Measurements from ENCODE around the gene PRKG1.
"Not testable (repeated sequence)": the region's sequence is repeated elsewhere in the genome, so short reads cannot be mapped to it uniquely, and the experiment has no call there.

Gene PRKG1

DNA sequence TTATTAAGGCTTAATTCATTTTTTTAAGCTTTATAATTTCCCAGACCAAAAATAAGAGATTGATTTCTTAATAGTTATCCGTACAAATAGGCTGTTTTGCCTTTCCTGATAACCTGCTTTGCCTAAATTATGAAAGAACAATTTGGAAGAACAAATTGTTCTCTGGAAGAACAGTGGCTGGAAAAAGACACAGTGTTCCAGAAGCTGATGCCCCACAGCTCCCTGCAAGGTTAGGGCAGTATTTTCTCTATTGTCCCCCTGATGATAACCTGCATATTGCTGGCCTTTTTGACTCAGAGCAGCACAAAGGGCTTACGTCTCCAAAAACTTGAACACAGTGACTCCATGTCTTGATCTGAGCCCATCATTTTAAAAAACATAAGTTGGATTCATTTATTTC lies 473.7 kb downstream of the PRKG1 start:
- DNase-seq = no peak

DNA sequence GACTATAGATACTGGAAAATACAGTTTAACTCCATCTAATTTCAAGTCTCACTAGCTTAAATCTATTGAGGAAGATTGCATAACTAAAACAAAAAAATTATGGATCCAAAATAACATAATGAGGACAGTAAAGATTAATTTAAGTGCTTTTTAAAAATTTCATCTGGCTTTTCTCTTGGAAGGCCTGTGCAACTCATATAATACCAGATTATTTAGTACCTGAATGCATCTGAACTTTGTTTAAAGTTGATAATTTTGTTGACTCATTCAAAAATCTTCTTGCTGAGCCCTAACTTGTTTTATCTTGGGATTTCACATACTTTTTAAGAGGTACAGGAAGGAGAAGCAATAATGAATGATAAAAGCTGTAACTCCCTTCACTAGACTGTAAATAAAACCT lies 478.6 kb downstream of the PRKG1 start:
- DNase-seq = no peak

DNA sequence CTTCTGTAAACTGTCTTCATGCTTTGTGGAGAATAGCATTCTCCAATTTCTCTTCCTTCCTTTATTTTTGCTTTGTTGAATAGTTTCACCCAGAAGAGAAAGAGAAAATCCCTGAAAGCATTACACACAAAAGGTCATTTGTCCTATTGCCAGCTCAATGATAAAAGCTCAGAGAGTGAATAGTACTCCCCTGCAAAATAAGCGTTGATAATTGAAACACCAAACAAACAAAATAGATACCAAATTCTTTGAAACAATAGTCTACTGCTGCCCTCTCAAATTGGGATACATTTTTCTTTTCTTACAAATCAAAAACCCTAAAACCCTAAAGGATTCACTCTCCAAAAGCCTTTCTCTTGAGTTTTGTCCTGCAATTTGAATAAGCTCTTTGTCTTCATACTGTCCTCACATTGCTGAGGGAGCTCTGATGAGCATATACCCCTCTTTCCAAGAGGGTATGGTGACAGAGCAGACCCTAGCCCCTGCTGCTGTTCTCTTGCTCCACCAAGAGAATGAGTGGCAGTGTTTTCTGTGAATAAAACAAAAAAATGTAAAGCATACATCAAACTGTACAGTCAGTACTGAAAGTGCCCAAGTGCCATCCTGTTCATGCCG lies 490.7 kb downstream of the PRKG1 start:
- no peak for DNase-seq

DNA sequence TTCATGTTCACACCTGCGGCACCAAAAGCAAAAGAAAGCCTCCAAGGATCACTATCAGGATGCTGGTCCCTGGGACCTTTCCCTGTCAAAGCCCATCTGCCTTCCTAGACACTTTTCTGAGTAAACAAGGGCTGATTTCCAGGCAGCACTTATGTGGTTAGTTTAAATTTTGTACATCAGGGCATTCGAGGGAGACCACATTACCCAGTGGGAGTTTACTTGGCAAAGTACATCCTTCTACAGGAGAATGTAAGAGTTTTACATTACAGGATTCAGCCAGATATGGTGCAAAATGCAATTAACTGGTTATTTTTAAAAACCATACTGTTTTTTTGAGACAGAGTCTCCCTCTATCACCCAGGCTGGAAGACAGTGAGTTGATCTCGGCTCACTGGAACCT lies 493.0 kb downstream of the PRKG1 start:
- no peak for DNase-seq

- no peak for DNase-seq
Observed at GRCh38 chr10:51569467-51569866, 495.2 kb downstream of the PRKG1 start.

DNA sequence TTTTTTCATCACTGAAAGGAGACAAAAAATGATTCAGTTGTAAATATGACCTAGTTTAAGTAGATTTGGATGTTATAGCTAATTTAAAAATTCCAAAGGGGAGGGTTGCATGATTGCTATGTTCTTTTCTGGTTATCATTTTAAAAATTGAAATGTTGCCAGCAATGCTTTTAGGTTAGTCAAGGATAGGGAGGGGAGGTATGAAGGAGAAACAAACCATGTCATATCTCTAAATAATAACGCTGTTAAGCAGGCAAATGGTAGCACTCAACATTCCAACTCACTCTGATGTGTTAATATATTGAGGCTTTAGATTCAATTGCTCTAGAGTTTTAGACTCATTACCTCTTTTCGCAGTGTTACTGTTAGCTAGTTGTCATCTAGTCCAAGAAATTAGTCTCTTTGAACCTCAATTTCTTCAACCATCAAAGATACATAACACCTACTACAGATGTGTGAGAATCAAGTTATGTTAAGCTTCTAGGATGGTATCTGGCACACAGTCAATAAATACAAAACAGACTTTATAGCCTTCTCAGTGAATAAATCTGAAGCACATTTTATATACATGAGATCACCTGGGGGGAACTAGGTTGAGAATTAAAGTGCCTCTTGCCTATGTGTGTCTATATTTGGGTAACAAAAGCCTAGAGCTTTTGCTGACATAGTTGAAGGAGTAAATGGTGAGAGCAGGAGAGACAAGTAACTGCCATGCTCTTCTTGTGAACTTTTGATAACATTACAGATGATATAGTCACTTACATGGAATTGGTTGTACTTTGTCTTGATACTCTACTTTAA lies 500.2 kb downstream of the PRKG1 start:
- no peak for DNase-seq

- not testable (repeated sequence) for DNase-seq
Observed at GRCh38 chr10:51581196-51581595, 506.9 kb downstream of the PRKG1 start.

DNA sequence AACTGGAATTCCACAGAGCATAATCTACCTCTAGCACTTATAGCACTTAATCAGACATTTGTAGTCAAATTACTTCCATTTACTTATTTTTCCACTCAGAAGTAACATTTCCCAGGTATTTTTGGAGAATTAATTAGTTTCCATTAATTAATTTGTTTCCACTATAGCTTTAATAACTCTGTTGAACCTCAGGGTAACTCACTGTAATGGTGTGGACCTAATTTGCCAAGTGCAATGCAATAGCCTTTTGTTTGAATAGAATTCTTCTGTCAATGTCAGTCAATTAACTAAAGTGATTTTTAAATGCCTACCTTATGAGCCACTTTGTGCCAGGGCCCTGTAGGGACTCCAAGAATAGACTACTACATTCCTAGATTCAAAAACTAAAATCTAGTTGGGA lies 509.7 kb downstream of the PRKG1 start:
- no peak for DNase-seq

- no peak for DNase-seq
Observed at GRCh38 chr10:51585742-51586141, 511.5 kb downstream of the PRKG1 start.

GRCh38 chr10:51588984-51589383 lies 514.7 kb downstream of the PRKG1 start:
- no peak for DNase-seq

- DNase-seq = no peak
Observed at GRCh38 chr10:51590818-51591217, 516.5 kb downstream of the PRKG1 start.

GRCh38 chr10:51596695-51597094 lies 522.4 kb downstream of the PRKG1 start:
- no peak for DNase-seq

DNA sequence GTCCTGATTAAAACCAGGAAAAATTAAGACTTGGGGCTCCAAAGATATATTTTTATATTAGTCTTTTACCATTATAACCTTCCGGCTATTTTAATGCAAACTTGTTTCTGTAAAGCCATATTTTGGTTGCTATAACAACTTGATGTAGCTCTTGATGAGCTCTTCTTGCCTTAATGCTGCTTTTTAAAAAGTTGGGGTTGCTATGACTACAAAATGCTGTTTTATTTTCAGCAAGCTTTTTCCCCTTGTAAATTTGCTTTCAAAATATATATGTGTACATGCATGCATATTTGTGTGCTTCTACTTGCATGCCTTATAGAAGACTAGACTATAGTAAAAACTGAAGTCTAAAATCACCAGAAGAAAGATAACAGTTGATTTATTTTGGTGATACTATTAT lies 525.4 kb downstream of the PRKG1 start:
- no peak for DNase-seq

DNA sequence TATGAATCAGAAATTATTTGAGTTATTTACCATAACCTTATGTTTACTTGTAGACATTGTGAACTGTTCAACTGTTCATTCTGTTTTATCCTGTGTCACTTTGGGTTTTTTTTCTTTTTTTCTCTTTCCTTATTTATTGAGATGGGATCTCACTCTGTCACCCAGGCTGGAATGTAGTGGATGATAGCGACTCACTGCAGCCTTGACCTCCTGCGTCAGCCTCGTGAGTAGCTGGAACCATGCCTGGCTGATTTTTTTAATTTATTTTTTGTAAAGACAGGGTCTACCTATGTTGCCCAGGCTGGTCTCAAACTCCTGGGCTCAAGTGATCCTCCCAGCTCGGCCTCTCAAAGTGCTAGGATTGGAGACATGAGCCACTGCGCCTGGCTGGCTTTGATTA lies 528.0 kb downstream of the PRKG1 start:
- DNase-seq = no peak

DNA sequence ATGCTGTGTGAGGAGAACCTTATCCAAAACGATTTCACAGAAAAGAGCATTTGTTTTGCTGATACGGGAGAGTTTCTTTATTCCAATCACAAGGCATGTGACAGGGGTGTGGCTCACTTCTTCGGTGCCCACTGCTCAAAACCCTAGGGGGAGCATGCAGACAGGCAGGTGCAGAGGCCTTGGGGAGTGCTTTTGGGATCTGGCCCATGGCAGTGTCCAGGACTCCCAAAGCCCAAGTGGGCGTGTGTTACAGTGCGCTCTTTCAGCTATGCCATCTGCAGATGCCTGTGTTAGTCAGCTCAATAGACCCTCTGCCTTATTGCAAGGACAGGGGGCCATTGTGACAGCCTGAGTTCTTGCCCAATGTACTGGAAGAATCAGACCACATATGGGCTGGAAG lies 530.3 kb downstream of the PRKG1 start:
- no peak for DNase-seq

DNA sequence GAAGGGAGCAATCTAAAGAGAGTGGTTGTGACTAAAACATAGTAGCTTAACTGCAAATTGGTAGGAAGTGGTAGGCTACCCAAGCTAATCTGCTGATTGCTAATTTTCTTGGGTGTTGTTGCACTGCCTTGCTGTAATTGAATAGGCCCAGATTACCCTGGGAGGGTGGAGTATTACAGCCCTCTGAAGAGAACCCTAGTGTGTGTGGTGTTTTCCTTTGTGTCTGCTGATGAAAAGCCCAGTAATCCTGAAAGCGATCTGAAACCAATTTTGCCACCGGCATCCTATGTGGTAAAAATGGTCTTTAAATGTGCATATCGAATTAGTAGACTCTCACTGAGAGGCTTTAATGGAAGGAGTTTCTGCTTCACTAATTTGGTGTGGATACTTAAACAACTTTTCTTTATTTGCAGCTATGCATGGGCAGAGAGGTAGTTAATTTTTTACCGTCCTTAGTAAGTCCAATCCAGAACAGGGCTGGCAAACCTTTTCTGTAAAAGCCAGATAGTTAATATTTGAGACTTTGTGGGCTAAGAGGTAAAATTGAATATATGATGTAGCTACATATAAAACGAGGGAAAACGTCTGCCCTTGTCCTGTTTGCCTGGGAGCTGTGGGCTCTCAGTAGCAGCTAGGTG lies 532.7 kb downstream of the PRKG1 start:
- no peak for DNase-seq

DNA sequence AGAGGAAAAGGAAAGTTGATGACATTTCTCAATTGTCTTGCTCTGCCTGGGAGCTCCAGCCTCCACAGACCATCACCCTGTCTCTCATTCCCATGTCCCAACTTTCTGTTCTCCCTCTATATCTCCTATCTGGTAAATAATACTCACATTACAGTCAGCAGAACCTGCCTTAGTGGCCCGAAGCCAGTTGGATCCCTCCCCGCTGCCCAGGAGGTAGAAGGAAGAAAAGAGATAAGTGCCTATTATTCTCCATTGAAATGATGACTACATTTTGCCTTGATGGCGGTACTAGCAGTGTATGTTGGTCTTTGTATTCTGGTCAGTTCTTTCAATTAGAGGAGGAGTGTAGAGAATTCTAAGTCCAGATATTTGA lies 533.2 kb downstream of the PRKG1 start:
- no peak for DNase-seq

DNA sequence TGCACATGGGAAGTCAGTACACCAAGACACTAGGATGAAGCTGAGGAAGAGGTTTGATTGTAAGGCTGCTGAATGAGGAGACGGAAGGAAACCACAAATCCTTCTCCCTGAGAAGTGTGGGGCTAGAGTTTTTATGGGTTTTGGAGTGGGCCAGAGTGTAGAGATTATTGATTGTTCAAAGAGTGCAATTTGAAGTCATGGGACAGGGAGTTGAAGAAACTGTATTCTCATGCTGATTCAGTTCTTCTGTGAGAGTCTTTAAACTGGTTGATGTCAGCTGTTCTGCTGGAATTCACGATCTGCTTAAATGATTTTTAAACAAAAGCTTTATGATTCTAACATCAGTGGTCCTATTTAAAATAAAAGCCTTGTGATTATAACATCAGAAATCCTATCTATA lies 533.9 kb downstream of the PRKG1 start:
- DNase-seq = no peak

DNA sequence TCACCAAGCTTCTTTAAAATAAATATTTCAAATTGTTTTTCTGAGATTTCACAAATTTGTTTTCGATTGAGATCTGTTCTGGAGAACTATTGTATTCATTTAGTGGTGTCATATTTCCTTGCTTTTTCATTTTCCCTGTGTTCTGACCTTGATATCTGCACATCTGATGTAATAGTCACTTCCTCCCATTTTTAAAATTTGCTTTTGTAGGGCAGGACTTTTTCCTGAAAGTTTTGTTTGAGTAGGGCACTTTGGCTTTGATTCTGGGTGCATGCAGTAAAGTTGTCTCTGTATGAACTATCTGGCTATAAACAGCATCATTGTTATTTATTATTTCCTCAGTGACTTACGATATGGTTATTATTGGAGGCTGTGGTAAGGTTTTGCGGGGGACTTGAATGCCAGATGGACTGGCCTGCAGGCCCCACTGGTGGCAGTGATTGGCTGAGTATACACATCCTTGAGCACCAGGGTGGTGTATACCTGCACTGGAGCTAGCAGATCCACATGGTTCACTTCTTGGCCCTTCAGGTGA lies 541.5 kb downstream of the PRKG1 start:
- no peak for DNase-seq

DNA sequence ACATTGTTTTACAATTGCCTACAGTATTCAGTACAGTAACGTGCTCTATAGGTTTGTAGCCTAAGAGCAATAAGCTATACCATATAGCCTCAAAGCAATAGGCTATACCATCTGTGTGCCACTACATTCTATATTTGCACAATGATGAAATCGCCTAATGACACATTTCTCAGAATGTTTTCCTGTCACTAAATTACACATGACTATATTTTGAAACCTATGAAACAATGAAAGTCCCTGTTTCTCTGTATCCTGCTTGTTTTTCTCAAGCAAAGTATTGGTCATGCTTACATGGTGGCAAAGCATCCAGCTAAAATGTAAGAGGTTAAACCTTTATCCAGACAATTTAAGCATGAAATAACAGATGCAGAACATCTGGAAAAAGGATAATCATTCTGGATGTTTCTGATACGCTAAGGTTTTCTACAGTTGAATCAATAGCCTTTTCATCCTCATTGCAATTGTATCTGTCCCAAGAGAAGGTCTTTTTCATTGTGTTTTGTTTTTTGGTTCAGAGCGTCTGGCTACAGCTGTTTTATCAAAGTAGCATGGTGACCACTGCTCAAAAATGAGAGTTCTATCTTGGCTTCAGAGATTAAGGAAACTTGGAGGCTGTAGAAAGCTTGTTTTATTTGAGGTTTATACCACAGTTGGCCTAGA lies 543.4 kb downstream of the PRKG1 start:
- DNase-seq = no peak

DNA sequence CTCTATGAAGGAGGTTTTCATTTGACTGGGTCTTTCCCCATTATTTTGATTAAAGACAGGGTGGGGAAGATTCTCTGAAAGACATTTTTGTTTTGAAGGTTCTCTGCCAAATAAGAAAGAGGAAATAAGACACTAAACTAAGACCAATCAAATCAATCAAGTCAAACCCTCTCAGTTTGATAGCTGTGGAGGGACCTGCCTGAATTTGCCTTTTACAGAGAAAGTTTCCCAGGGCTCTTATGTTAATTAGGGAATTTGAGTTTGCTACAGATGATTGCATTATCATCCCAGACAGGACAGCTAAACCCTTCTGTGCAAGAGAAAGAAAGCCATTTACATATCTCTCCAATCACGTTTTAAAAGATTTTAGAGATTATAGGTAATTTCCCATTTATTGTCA lies 545.1 kb downstream of the PRKG1 start:
- no peak for DNase-seq

- no peak for DNase-seq
Observed at GRCh38 chr10:51620131-51620530, 545.8 kb downstream of the PRKG1 start.

DNA sequence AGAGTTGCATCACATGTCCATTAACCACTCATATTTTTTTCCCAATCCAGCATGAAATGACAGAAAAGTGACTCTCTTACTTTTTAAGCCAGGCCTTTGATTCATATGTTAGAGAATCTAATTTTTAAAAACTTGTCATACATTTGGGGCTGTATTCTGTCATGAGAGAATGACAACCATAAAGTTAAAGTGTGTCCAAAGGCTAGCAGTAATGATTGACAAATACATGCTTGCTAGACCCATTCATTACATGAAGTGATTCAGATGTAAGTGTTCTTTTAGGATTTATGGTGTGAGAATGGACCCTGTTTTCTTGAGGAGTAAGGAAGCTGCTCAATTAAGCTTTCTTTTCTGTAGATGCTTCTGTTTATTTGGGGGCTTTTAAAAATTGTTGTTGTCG lies 549.7 kb downstream of the PRKG1 start:
- no peak for DNase-seq

All from NCI-H524 (cell line).